ENCODE measurements around the gene ADAMTSL5. TPM values are rescaled to one million over a fixed set of nuclear protein-coding genes. Genes with fewer than 3 reads are reported as not detected.
A peak's percentile ranks its signal among the peaks of the same experiment; 100 is the strongest.

The ADAMTSL5 gene
- total and polyA plus RNA-seq, 7 donors = 0.71 to 5.8 (median 1.7) TPM; not detected in 1

GRCh38 chr19:1489463-1490310, 23.1 kb downstream of the ADAMTSL5 start:
- no peak for TF ChIP-seq POLR2A (IDR thresholded peaks at IDR 0.05)
- TF ChIP-seq POLR2AphosphoS5 (IDR thresholded peaks at IDR 0.05) = peak in 1 of 4 donors; percentile 50
- peak overlapping the region; percentile 76 to 83 (median 80) for H3K27ac ChIP-seq

GRCh38 chr19:1488282-1488601, 24.6 kb downstream of the ADAMTSL5 start:
- TF ChIP-seq EP300 (IDR thresholded peaks at IDR 0.05) (no peak), CTCF (IDR thresholded peaks at IDR 0.05) (no peak), POLR2AphosphoS5 (IDR thresholded peaks at IDR 0.05) (no peak), POLR2A (IDR thresholded peaks at IDR 0.05) (no peak)
- no peak for DNase-seq
- no peak overlapping the region for H3K27ac ChIP-seq
- no peak overlapping the region for H3K4me3 ChIP-seq
- H3K9me3 ChIP-seq = no peaks in the 10 kb centered on the region
- H3K4me1 ChIP-seq = peaks cover 0 to 21% (median 15%) of the 10 kb centered on the region in 4 donors
- H3K36me3 ChIP-seq = no peaks in the 10 kb centered on the region
- H3K27me3 ChIP-seq = peaks cover 6 to 19% (median 9%) of the 10 kb centered on the region in 3 donors
- 69 to 92% methylated on average over 11 of the region's 11 CpGs for WGBS, 2 donors
- intact Hi-C loops (cut with DNase I) = no loop called here

More at GRCh38 chr19:1489463-1490310, 23.1 kb downstream of the ADAMTSL5 start:
- Histone ChIP-seq H3K4me3 (peak overlapping the region; percentile 37 to 60 (median 54)), H3K27me3 (peaks cover 6 to 19% (median 9%) of the 10 kb centered on the region in 3 donors), H3K36me3 (no peaks in the 10 kb centered on the region), H3K4me1 (peaks cover 0 to 21% (median 15%) of the 10 kb centered on the region in 4 donors), H3K9me3 (no peaks in the 10 kb centered on the region)
- WGBS, 2 donors = 14 to 17% methylated on average over 37 of the region's 37 CpGs
- DNase-seq = no peak
- intact Hi-C loops (cut with DNase I) = no loop called here

GRCh38 chr19:1487576-1488281, 25.1 kb downstream of the ADAMTSL5 start:
- 90 to 92% methylated on average over 40 of the region's 40 CpGs for WGBS, 2 donors
- no peak overlapping the region for H3K4me3 ChIP-seq
- intact Hi-C loops (cut with DNase I) = no loop called here
- no peaks in the 10 kb centered on the region for H3K9me3 ChIP-seq
- H3K27ac ChIP-seq = no peak overlapping the region
- DNase-seq = no peak
- H3K27me3 ChIP-seq = peaks cover 6 to 17% (median 9%) of the 10 kb centered on the region in 3 donors
- H3K36me3 ChIP-seq = no peaks in the 10 kb centered on the region
- TF ChIP-seq POLR2AphosphoS5 (IDR thresholded peaks at IDR 0.05) (no peak), CTCF (IDR thresholded peaks at IDR 0.05) (no peak), EP300 (IDR thresholded peaks at IDR 0.05) (no peak), POLR2A (IDR thresholded peaks at IDR 0.05) (no peak)
- peaks cover 0 to 21% (median 15%) of the 10 kb centered on the region in 4 donors for H3K4me1 ChIP-seq

GRCh38 chr19:1486720-1487575, 25.9 kb downstream of the ADAMTSL5 start:
- H3K4me3 ChIP-seq = no peak overlapping the region
- H3K27me3 ChIP-seq = peaks cover 3 to 9% (median 6%) of the 10 kb centered on the region in 3 donors
- no peak overlapping the region for H3K27ac ChIP-seq
- TF ChIP-seq POLR2A (IDR thresholded peaks at IDR 0.05) (no peak), POLR2AphosphoS5 (IDR thresholded peaks at IDR 0.05) (no peak), CTCF (IDR thresholded peaks at IDR 0.05) (no peak), EP300 (IDR thresholded peaks at IDR 0.05) (no peak)
- intact Hi-C loops (cut with DNase I) = no loop called here
- H3K9me3 ChIP-seq = no peaks in the 10 kb centered on the region
- no peak for DNase-seq
- 95 to 96% methylated on average over 56 of the region's 56 CpGs for WGBS, 2 donors
- H3K4me1 ChIP-seq = peaks cover 0 to 21% (median 15%) of the 10 kb centered on the region in 4 donors
- H3K36me3 ChIP-seq = no peaks in the 10 kb centered on the region

All from sigmoid colon (tissue), 7 donors.